ENCODE results near the gene SS18L1. TPM values are rescaled to one million over a fixed set of nuclear protein-coding genes. Genes with fewer than 3 reads are reported as not detected.

Gene SS18L1
- total RNA-seq, 1 experiment from 2014 or later, result 28.1 TPM

DNA sequence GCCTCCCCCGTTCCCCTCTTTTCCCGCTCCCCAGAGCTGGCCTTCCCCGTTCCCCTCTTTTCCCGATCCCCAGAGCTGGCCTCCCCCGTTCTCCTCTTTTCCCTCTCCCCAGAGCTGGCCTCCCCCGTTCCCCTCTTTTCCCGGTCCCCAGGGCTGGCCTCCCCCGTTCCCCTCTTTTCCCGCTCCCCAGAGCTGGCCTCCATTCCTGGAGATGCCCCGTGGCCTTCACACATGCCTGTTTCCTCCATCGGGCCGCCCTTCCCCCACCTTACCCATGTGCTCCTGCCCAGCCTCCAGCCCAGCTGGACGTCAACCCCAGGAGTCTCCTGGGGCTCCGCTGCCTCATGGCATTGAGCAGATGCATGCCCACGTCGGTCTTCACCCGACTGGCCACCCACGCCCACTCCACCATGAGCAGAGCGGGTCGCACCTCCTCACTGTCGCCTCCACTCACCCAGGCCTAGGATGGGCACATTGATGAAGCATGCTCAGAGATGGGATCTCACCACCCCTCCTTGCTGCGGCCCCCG, 8.3 kb downstream of the SS18L1 start:
- no peak for DNase-seq (ENCODE audit: low read depth, low spot score)
- Histone ChIP-seq H3K27me3 (ENCODE audit: insufficient read depth, low read length) (no peaks in the 10 kb centered on the region), H3K4me2 (ENCODE audit: low read length) (no peak overlapping the region), H3K9ac (ENCODE audit: low read length) (no peak overlapping the region), H4K20me1 (ENCODE audit: insufficient read depth) (no peaks in the 10 kb centered on the region), H2AFZ (ENCODE audit: low read depth, low read length, poor library complexity, severe bottlenecking) (no peak overlapping the region), H3K4me3 (replicated peaks in 1 of 2; ENCODE audit: low read depth in 1 of 2, low read length in 2 of 2) (no peak overlapping the region), H3K27ac (ENCODE audit: low read depth, low read length) (no peak overlapping the region; the same call in 1 of the 2 replicates), H3K79me2 (ENCODE audit: insufficient read depth, low read length) (peaks cover 99% of the 10 kb centered on the region), H3K36me3 (ENCODE audit: control insufficient read depth in 1 of 2, insufficient read depth in 2 of 2, low read length in 2 of 2) (peaks cover 0 to 18% of the 10 kb centered on the region in 2 experiments; a peak in 2 of 4 replicates), H3K9me3 (ENCODE audit: control insufficient read depth in 1 of 2, insufficient read depth in 1 of 2, low read depth in 1 of 2, low read length in 2 of 2) (no peaks in the 10 kb centered on the region), H3K9me2 (ENCODE audit: insufficient read depth) (no peaks in the 10 kb centered on the region), H3K4me1 (ENCODE audit: control insufficient read depth in 1 of 2, insufficient read depth in 2 of 2, low read length in 2 of 2) (peaks cover 16 to 22% of the 10 kb centered on the region in 2 experiments)
- ATAC-seq, result no peak
- ChIA-PET POLR2A (no interaction called here), CTCF (no interaction called here), RAD21 (ENCODE audit: low non-redundant PET in 1 of 2, low total read pairs in 2 of 2, uncharacterized antibody in 2 of 2, unreplicated experiment in 2 of 2) (no interaction called here)
- no TSS peak for BruUV-seq (replicated peaks)
- TF ChIP-seq CEBPB (IDR thresholded peaks at IDR 0.05; ENCODE audit: low read depth), result no peak
- no peak for TF ChIP-seq SRF (IDR thresholded peaks at IDR 0.05; ENCODE audit: low read depth)
- no peak for TF ChIP-seq SP1 (IDR thresholded peaks at IDR 0.05; ENCODE audit: low read depth)
- TF ChIP-seq YY1 (IDR thresholded peaks at IDR 0.05; ENCODE audit: extremely low read depth, insufficient replicate concordance, low read depth, low read length), result no peak
- TF ChIP-seq EGR1 (IDR thresholded peaks at IDR 0.05; ENCODE audit: low read depth), result no peak
- TF ChIP-seq TCF7L2 (IDR thresholded peaks at IDR 0.05; ENCODE audit: borderline replicate concordance, extremely low read depth, insufficient read depth, insufficient read length), result no peak
- TF ChIP-seq, protein P1, sequence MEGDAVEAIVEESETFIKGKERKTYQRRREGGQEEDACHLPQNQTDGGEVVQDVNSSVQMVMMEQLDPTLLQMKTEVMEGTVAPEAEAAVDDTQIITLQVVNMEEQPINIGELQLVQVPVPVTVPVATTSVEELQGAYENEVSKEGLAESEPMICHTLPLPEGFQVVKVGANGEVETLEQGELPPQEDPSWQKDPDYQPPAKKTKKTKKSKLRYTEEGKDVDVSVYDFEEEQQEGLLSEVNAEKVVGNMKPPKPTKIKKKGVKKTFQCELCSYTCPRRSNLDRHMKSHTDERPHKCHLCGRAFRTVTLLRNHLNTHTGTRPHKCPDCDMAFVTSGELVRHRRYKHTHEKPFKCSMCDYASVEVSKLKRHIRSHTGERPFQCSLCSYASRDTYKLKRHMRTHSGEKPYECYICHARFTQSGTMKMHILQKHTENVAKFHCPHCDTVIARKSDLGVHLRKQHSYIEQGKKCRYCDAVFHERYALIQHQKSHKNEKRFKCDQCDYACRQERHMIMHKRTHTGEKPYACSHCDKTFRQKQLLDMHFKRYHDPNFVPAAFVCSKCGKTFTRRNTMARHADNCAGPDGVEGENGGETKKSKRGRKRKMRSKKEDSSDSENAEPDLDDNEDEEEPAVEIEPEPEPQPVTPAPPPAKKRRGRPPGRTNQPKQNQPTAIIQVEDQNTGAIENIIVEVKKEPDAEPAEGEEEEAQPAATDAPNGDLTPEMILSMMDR (IDR thresholded peaks at IDR 0.05 in 2 of 3, conservative IDR thresholded peaks at IDR 0.05 in 1 of 3; ENCODE audit: borderline replicate concordance in 1 of 3, insufficient read depth in 1 of 3, low read depth in 2 of 3, low read length in 2 of 3), result no peak
- TF ChIP-seq, protein P2, sequence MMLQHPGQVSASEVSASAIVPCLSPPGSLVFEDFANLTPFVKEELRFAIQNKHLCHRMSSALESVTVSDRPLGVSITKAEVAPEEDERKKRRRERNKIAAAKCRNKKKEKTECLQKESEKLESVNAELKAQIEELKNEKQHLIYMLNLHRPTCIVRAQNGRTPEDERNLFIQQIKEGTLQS (IDR thresholded peaks at IDR 0.05), result no peak
- TF ChIP-seq ZNF274 (IDR thresholded peaks at IDR 0.05; ENCODE audit: low read depth, low read length), result no peak
- no peak for TF ChIP-seq FOSL1 (IDR thresholded peaks at IDR 0.05; ENCODE audit: low read depth)
- TF ChIP-seq ZFX (IDR thresholded peaks at IDR 0.05), result no peak
- TF ChIP-seq RAD21 (IDR thresholded peaks at IDR 0.05; ENCODE audit: low read depth), result no peak
- TF ChIP-seq, protein P3, sequence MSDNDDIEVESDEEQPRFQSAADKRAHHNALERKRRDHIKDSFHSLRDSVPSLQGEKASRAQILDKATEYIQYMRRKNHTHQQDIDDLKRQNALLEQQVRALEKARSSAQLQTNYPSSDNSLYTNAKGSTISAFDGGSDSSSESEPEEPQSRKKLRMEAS (IDR thresholded peaks at IDR 0.05), result no peak
- TF ChIP-seq, protein P4, sequence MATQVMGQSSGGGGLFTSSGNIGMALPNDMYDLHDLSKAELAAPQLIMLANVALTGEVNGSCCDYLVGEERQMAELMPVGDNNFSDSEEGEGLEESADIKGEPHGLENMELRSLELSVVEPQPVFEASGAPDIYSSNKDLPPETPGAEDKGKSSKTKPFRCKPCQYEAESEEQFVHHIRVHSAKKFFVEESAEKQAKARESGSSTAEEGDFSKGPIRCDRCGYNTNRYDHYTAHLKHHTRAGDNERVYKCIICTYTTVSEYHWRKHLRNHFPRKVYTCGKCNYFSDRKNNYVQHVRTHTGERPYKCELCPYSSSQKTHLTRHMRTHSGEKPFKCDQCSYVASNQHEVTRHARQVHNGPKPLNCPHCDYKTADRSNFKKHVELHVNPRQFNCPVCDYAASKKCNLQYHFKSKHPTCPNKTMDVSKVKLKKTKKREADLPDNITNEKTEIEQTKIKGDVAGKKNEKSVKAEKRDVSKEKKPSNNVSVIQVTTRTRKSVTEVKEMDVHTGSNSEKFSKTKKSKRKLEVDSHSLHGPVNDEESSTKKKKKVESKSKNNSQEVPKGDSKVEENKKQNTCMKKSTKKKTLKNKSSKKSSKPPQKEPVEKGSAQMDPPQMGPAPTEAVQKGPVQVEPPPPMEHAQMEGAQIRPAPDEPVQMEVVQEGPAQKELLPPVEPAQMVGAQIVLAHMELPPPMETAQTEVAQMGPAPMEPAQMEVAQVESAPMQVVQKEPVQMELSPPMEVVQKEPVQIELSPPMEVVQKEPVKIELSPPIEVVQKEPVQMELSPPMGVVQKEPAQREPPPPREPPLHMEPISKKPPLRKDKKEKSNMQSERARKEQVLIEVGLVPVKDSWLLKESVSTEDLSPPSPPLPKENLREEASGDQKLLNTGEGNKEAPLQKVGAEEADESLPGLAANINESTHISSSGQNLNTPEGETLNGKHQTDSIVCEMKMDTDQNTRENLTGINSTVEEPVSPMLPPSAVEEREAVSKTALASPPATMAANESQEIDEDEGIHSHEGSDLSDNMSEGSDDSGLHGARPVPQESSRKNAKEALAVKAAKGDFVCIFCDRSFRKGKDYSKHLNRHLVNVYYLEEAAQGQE (IDR thresholded peaks at IDR 0.05; ENCODE audit: low read depth), result no peak
- TF ChIP-seq SIN3A (IDR thresholded peaks at IDR 0.05; ENCODE audit: low read depth), result no peak
- TF ChIP-seq CBX3 (IDR thresholded peaks at IDR 0.05; ENCODE audit: low read depth), result no peak
- no peak for TF ChIP-seq ELF1 (IDR thresholded peaks at IDR 0.05; ENCODE audit: borderline replicate concordance, low read depth)
- no peak for TF ChIP-seq EZH2 (IDR thresholded peaks at IDR 0.05)
- no peak for TF ChIP-seq EZH2phosphoT487 (IDR thresholded peaks at IDR 0.05; ENCODE audit: borderline replicate concordance)
- intact Hi-C loops (cut with micrococcal nuclease), result no loop called here

All from HCT116 (cell line).